Measurements from ENCODE around the gene CR1L. TPM values are rescaled to one million over a fixed set of nuclear protein-coding genes. Genes with fewer than 3 reads are reported as not detected.
"Not testable (repeated sequence)": the region's sequence is repeated elsewhere in the genome, so short reads cannot be mapped to it uniquely, and the experiment has no call there.

The CR1L gene
- total RNA-seq, 1 experiment from 2014 or later, result not detected

- no peak for DNase-seq (ENCODE audit: low spot score)
These were observed 100.4 kb downstream of the CR1L start for GRCh38 chr1:207745285-207745684.

- DNase-seq (ENCODE audit: low spot score), result peak; percentile 72
These were observed 101.2 kb downstream of the CR1L start for GRCh38 chr1:207745839-207746767.

- DNase-seq (ENCODE audit: low spot score), result no peak
These were observed 102.9 kb downstream of the CR1L start for GRCh38 chr1:207747627-207748492.

- DNase-seq (ENCODE audit: low spot score), result peak; percentile 72
These were observed 104.0 kb downstream of the CR1L start for GRCh38 chr1:207748737-207749528.

GRCh38 chr1:207750631-207751305, 105.8 kb downstream of the CR1L start:
- peak; percentile 66 for DNase-seq (ENCODE audit: low spot score)

GRCh38 chr1:207751463-207751789, 106.5 kb downstream of the CR1L start:
- DNase-seq (ENCODE audit: low spot score), result not testable (repeated sequence)

- peak; percentile 99 for DNase-seq (ENCODE audit: low spot score)
These were observed 107.0 kb downstream of the CR1L start, which contains the start of gene CD46 for GRCh38 chr1:207751790-207752455. Gene CD46, plus strand, starts transcription at chr1:207752054. Its CDS starts 159 bp downstream, at chr1:207752213.

- DNase-seq (ENCODE audit: low spot score), result peak; percentile 65
These were observed 107.6 kb downstream of the CR1L start for GRCh38 chr1:207752456-207752998.

- no peak for DNase-seq (ENCODE audit: low spot score)
These were observed 108.7 kb downstream of the CR1L start for GRCh38 chr1:207753611-207754010.

- DNase-seq (ENCODE audit: low spot score), result no peak
These were observed 109.1 kb downstream of the CR1L start for GRCh38 chr1:207754011-207754410.

- no peak for DNase-seq (ENCODE audit: low spot score)
These were observed 110.2 kb downstream of the CR1L start for GRCh38 chr1:207754974-207755700.

GRCh38 chr1:207755846-207756693, 111.1 kb downstream of the CR1L start:
- DNase-seq (ENCODE audit: low spot score), result peak; percentile 28

- DNase-seq (ENCODE audit: low spot score), result no peak
These were observed 117.7 kb downstream of the CR1L start for GRCh38 chr1:207762622-207763021.

GRCh38 chr1:207763091-207763490, 118.2 kb downstream of the CR1L start:
- no peak for DNase-seq (ENCODE audit: low spot score)

- DNase-seq (ENCODE audit: low spot score), result no peak
These were observed 119.0 kb downstream of the CR1L start for GRCh38 chr1:207763972-207764371.

GRCh38 chr1:207766569-207766968, 121.6 kb downstream of the CR1L start:
- DNase-seq (ENCODE audit: low spot score), result no peak

GRCh38 chr1:207770514-207770913, 125.6 kb downstream of the CR1L start:
- not testable (repeated sequence) for DNase-seq (ENCODE audit: low spot score)

All from HT-29 (cell line).